NCI-H226 (cell line): ENCODE measurements around the gene TRIM67.

Experiments
- DNase-seq: peaks from one replicate; pipeline ENCODE4 v3.0.0-alpha.2; 2015

Gene TRIM67

GRCh38 chr1:231185391-231185790 lies 23.5 kb downstream of the TRIM67 start:
- DNase-seq: no peak

GRCh38 chr1:231186356-231187115 lies 24.7 kb downstream of the TRIM67 start:
- no peak for DNase-seq

GRCh38 chr1:231187571-231187970 lies 25.7 kb downstream of the TRIM67 start:
- DNase-seq: no peak

GRCh38 chr1:231188072-231188471 lies 26.2 kb downstream of the TRIM67 start:
- DNase-seq: no peak

DNA sequence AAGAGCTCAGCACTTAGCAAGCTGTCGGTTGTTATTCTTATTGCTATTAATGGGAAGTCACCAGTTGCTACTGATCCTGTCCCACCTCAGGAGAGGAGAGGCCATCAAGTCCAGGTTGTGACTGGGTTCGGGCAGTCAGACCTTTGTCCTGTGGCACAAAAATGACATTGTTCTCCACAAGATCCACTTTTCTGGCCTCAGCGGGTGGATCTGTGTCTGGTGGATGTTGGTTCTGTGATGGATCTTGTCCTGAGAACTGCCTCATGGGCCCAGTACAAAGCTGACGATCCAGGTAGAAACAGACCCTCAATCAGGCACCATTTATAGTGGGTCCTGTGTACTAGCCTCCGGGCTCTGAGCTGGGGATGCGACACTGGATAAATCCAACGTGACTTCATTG lies 26.9 kb downstream of the TRIM67 start:
- DNase-seq: no peak

- DNase-seq: no peak
These were observed 27.9 kb downstream of the TRIM67 start for GRCh38 chr1:231189683-231190270.

DNA sequence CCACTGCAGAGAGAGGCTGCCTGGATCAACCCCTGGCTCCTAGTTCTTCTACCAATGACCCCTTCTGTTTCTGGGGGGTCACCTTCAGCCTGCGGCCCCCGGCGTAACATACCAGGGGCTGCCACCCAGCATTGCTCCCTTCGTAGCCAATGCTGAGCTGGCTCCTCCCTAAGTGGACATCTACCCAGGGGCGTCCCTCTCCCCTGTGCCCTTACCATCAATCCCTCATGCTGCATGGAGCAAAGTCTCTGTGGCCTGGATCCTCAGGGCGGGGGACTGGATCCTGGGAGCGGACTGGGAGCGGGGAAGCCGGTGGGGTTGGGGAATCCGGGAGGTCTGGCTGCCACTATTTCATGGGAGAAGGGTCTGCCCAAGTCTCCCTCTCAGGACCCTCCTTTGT lies 28.6 kb downstream of the TRIM67 start:
- DNase-seq: no peak

GRCh38 chr1:231192620-231193163 lies 30.8 kb downstream of the TRIM67 start:
- DNase-seq: no peak

- DNase-seq: no peak
These were observed 32.0 kb downstream of the TRIM67 start for GRCh38 chr1:231193710-231194340.

DNA sequence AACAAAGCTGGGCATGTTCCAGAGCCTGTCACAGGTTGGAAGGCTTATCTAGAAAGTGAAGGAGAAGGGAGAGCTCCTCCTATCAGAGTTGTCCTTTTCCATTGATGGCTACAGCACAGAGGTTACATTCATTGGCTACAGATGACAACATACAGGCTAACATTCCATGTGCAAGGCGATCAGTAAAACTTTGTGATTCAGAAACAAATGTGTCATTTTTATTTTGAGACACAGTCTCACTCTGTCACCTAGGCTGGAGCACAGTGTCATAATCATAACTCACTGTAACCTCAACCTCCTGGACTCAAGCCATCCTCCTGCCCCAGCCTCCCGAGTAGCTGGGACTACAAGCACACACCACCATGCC lies 32.6 kb downstream of the TRIM67 start:
- no peak for DNase-seq

GRCh38 chr1:231194843-231195516 lies 33.1 kb downstream of the TRIM67 start:
- DNase-seq: peak; percentile 51

DNA sequence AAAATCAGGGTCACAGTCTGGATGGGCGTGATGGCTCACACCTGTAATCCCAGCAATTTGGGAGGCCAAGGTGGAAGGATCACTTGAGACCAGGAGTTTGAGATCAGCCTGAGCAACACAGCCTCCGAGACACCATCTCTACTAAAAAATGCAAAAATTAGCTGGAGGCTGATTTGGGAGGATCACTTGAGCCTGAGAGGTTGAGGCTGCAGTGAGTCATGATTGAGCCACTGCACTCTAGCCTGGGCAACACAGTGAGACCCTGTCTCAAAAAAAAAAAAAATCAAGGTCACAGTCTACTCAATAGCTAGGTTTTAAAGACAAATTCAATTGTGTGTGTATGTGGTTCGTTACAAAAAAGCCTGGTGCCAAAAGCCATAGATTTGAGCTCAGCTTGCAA lies 34.4 kb downstream of the TRIM67 start:
- no peak for DNase-seq

DNA sequence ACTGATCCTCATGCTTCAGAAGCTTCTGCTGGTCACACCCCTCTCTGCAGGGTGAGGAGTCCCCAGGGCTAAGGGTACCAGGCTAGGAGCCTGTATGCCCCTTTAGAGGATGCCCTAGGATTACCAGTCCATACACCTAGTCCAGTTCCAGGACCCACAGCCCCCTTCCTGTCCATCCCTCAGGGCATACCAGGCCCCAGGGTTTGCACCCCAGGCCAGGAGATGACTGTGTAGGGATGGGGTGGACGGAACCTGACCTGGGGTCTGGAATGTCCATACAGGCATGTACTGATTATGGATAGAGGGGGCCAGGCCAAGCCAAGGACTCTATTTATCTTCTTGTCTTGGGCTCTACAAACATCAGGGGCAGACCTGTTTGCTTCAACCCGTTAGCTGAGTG lies 34.9 kb downstream of the TRIM67 start:
- no peak for DNase-seq

DNA sequence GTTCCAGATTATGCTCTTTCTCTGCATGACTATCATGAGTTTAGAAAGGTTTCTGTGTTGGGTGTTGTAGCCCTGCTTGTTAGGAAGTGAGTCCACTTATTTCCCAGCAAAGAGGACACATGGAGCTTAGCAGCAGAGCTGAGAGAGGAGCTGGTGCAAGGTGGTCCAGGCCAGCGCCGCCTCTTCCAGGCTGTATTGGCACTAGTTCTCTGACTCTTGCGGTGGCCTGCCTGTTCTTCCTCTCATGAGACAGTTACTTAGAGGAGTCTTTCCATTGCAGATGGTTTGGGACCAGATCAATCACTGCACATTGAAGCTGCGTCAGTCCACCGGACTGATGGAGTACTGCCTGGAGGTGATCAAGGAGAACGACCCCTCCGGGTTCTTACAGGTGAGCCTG lies 38.0 kb downstream of the TRIM67 start:
- DNase-seq: no peak

DNA sequence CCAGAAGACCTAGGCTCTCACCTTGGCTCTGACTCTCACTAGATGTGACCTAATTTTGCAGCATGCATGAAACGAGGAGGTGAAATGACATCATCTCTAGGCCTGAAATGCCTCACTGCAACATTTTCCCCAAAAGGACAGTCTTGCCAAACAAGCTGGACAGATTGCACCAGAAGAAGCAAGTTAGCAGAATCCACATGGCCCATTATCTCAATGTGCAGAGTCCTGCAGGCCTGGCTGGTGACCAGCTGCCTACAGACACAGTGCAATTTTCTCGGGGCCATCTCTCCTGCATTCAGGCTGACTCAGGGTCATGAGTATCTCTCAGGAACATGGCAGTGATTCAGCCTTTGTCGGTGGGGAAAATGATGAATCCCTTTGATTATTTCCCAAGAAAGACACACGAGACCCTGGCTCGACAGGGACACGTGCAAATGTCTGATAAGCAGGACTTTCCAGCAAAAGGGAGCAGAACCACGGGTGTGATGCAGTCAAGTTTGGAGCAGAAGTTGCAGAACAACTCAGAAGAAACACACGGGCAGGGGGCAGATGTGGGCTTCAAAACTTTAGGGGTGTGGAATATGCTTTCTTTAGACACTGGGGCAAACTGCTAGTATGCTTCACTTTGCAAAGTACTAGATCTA lies 38.7 kb downstream of the TRIM67 start:
- DNase-seq: no peak

- no peak for DNase-seq
These were observed 39.6 kb downstream of the TRIM67 start for GRCh38 chr1:231201375-231201978.

DNA sequence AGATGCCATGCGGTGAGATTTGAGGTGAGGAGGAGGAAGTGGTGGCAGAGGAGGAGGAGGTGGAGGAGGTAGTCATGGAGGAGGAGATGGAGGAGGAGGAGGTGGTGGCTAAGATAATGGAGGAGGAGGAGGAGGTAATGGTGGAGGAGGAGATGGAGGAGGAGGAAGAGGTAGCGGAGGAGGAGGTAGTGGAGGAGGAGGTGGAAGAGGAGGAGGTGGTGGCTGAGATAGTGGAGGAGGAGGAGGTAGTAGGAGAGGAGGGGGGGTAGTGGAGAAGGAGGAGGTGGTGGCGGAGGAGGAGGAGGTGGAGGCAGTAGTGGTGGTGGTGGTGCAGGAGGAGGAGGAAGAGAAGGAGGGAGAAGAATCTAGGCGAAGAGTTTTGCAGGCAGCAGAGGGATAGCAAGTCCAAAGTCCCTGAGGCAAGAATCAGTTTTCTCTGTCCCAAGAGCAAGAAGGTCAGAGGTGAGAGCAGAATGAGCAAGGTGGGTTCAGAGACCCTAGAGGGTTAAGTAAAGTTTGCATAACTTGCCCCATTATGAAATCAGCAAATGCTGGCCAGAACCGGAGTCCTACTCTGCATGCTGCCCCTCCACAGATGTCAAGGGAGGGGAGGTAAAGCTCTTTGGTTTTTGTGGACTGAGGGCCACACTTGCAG lies 40.2 kb downstream of the TRIM67 start:
- peak; percentile 7 for DNase-seq

- DNase-seq: no peak
These were observed 41.6 kb downstream of the TRIM67 start for GRCh38 chr1:231203259-231204057.

- no peak for DNase-seq
These were observed 45.0 kb downstream of the TRIM67 start for GRCh38 chr1:231206856-231207255.

GRCh38 chr1:231207437-231207836 lies 45.6 kb downstream of the TRIM67 start:
- no peak for DNase-seq

DNA sequence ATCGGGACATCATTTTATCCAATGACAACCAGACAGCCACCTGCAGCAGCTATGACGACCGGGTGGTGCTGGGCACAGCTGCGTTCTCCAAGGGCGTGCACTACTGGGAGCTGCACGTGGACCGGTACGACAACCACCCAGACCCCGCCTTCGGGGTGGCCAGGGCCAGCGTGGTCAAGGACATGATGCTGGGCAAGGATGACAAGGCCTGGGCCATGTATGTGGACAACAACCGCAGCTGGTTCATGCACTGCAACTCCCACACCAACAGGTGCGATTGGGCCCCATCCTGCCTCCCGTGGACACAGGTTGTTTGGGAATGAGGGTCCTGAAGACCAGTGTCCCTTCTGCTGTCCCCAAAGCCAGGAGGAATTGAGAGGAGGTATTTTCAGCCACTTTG lies 47.1 kb downstream of the TRIM67 start:
- no peak for DNase-seq
